GM12872 (cell line): ENCODE results near the gene B3GAT1.

Source experiments
- TF ChIP-seq, protein P1 (sequence below): IDR thresholded peaks from 3 replicates; pipeline ENCODE4 v1.5.1; 2011; ENCODE audit warnings: low read depth, mild to moderate bottlenecking, low read length, moderate library complexity; ENCODE audit not compliant: insufficient read depth

B3GAT1 gene

DNA sequence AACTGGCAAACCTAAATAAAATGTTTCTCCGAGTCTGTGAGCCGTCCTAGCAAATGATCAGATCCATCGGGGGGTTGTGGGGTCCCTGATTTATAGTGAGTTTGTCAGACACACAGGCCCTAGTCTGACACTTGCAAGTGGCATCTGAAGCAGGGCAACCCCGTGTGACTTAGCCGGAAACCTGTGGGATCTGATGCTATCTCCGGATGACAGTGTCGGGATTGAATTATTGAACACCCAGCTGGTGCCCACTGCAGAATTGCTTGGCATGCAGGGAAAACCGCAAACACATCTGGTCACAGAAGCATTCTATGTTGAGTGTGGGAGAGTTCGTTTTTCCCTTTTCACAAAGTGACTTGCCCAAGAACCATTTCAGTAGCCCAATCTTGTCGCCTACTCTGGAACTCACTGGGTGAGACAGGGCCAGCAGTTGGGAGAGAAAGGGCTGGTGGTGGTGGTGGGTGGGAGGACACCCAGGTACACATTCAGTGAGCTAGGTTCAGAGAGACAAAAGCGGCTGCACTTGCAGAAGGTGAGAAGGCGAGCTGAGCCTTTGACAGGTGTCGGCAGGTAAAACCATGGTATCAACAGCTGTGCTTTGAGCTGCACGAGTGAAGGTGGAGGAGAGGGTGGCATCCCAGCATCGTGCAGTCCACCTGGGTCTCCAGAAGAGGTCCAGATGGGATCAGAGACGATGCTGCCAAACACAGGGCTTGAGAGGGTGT, 33.7 kb upstream of the B3GAT1 start:
- TF ChIP-seq, protein P1, sequence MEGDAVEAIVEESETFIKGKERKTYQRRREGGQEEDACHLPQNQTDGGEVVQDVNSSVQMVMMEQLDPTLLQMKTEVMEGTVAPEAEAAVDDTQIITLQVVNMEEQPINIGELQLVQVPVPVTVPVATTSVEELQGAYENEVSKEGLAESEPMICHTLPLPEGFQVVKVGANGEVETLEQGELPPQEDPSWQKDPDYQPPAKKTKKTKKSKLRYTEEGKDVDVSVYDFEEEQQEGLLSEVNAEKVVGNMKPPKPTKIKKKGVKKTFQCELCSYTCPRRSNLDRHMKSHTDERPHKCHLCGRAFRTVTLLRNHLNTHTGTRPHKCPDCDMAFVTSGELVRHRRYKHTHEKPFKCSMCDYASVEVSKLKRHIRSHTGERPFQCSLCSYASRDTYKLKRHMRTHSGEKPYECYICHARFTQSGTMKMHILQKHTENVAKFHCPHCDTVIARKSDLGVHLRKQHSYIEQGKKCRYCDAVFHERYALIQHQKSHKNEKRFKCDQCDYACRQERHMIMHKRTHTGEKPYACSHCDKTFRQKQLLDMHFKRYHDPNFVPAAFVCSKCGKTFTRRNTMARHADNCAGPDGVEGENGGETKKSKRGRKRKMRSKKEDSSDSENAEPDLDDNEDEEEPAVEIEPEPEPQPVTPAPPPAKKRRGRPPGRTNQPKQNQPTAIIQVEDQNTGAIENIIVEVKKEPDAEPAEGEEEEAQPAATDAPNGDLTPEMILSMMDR, result no peak

DNA sequence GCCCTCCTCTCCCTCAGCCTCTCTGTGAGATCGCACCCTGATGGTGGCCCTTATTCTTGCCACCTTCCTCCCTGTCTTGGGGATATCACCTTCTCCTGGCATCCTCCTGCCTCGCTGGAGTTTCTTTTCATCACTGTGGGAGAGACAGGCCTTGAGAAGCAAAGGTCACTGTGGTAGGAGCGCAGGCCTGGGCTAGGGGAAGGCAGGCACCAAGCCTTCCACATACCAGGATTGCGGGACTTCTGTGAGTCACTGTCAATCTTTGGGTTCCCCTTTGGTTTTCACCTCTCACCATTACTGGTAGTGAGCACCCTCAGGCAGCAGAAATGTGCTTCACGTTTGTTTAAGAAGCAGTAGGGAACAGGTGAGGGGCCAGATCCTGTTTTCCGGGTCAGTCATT, 31.2 kb upstream of the B3GAT1 start:
- TF ChIP-seq, protein P1, result no peak

DNA sequence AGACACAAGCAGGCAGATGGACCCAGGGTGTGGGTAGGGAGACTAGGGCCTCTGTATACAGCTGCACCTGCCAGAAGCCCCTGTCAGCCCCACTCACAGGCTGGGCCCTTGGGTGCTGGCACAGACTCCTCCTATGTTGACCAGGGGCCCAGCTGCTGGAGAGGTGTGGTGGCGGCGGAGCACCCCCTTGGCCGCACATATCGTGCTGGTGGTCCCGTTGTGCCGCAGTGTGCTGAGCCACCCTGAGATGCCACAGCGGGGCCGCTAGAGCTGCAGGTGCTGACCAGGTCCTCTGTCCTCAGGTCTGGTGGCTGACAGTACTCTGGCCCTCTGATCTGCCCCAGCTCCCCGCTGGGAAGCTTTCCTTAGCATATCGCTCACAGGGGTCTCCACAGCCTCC, 30.2 kb upstream of the B3GAT1 start:
- TF ChIP-seq, protein P1, result no peak

DNA sequence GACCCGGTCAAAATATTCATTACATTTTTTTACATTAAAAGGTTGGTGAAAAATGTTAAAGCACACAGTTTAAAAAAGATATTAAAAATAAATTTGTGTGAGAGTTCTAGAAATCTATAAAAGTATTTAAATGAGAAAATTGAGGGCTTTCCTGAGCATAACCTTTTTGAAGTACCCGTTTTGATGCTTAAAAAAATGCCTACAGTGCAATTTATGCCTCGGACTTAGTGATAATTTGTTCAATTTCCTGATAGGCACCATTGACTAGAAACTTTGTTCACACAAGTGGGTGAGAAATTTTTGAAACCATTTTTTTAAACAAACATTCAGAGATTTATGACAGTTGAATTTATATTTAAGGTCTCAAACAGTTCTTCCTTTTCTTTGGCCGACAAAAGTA, 29.7 kb upstream of the B3GAT1 start:
- TF ChIP-seq, protein P1, result no peak

DNA sequence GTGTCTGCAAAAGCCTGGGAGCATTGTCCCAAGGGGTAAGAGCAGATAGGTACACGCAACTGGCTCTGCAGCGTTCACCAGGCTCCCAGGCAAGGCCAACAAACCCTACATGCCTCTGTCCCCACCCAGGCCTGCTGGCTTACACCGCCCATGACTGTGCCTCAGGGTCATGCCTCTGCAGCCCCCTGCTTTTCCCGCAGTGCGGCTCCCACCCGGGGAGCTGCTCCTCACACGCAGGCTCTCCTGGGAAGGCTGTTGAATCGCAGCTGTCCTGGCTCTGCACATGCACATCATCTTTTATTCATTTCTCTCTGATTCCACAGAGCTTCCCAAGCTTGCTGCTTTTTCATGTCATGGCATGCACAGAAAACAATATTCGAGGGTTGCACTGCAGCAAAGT, 29.2 kb upstream of the B3GAT1 start:
- TF ChIP-seq, protein P1, result no peak

DNA sequence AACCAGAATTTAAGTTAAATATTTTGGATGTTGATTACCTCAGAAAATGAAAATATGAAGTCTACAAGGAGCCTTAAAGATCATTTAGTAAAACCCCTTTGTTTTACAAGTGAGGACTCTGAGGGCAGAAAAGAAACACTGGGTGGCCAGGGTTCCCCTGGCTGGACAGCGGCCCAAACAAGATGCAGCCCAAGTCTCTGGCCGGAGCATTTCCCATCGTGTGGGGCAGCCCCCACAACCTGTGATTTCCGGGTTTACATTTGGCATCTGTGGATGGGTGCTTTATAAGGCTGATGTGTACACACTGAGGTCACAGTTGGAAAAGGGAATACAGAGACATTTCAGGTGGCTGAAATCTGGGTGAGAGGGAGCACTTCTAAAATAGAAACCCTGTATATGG, 28.8 kb upstream of the B3GAT1 start:
- TF ChIP-seq, protein P1, result no peak

DNA sequence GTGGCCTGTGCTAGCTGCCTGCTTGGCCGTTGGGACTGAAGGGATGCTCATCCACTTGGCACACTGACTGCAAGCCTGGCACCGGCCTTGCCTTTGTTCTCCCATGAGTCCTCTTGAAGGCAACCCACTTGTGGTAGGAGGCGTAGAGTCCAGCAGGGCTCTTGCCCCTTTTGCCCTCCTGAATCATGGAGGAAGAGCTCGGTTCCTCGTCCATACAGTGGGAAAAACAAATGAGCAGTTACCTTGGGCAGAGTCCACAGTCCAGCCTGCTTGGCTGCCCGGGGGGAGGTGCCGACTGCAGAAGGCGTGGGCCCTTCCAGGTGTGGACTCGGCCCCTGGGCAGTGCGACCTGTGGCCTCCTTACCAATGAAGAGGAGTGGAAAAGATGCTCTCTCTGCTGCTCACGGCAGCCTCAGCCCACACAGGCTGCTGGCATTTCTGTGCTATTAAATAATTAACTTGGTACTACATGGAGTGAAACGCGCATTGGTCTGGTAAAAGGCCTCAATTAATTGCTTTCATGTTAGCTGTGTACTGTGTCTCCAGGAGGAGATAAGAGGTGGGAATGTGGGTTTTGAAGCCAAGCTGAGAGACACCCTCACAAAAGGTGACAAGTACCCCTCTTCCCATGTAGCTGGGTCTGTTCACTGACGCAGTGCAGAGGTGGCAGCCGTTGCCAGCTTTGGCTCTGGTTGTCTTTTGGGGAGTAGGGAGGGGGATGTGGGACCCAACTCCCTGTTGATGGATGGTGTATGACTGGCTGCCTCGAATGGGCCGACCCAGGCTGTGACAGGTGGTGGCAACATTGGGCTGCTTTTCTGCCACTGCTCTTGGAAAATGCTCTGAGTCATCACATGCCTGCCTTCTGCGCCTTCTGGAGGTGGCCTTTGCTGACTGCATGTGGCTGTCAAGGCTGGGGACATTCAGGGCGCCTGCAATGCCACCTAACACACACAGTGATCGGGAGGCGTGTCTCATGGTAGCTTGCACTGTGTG, 26.8 kb upstream of the B3GAT1 start:
- TF ChIP-seq, protein P1, result no peak
